ENCODE measurements around the gene SGPL1. TPM values are rescaled to one million over a fixed set of nuclear protein-coding genes. Genes with fewer than 3 reads are reported as not detected.

Gene SGPL1
- total and polyA plus RNA-seq, 5 donors from 2014 or later, result 12.8 to 30.4 (median 15.0) TPM

DNA sequence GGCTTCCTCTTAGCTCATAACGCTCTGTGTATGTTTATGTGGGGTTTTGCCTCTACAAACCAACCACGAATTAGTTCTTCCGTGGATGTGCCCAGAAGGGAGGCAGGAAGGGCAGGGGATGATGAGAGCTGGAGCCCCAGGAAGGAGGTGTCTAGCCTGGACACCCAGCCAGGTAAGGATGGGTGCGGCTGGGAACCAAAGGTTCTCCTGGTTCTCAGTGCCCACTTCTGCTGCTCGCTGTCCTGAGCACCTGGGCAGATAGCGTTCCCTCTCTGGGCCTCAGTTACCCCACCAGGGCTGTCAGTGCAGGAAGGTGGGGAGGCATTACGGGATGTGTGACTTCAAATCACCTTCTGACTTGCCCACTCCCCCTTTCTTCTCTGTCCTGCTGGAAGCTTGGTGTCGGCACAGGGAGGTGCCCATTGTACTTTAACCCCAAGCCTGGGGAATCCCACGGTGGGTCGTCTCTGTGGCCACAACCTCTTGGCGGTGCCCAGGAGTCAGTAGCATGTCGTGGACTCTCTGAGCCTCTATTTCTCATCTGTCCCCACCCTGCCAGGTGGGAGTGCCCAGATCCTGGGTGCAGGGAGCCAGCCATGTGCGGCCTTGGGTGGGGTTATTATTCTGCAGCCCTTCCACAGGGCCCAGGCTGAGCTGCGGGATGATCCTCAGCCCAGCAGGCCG is 91.3 kb downstream of the SGPL1 start:
- no peaks in the 10 kb centered on the region for H3K9me3 ChIP-seq (ENCODE audit: control insufficient read depth in 2 of 2, low read length in 2 of 2)
- no peak for ATAC-seq (ENCODE audit: low read depth in 2 of 2)
- H3K9me3 Mint-ChIP-seq, result peaks cover 0 to 1% (median 0%) of the 10 kb centered on the region in 7 donors
- no peaks in the 10 kb centered on the region for H3K36me3 Mint-ChIP-seq
- H3K4me3 Mint-ChIP-seq, result no peak overlapping the region
- H3K27me3 Mint-ChIP-seq, result no peaks in the 10 kb centered on the region
- no peak overlapping the region for H3K4me3 ChIP-seq (ENCODE audit: low read depth, low read length)
- no peaks in the 10 kb centered on the region for H3K4me1 Mint-ChIP-seq
- H3K27ac Mint-ChIP-seq, result no peak overlapping the region
- no peak overlapping the region for H3K27ac ChIP-seq (ENCODE audit: insufficient read depth, low read length, poor library complexity, severe bottlenecking)
- H3K27me3 ChIP-seq (ENCODE audit: control insufficient read depth, insufficient read depth, low read length), result no peaks in the 10 kb centered on the region
- no peak for DNase-seq
- no peaks in the 10 kb centered on the region for H3K4me1 ChIP-seq (ENCODE audit: control insufficient read depth, insufficient read depth, low read length, poor library complexity, severe bottlenecking)
- H3K36me3 ChIP-seq (ENCODE audit: control insufficient read depth, insufficient read depth, low read length), result no peaks in the 10 kb centered on the region

DNA sequence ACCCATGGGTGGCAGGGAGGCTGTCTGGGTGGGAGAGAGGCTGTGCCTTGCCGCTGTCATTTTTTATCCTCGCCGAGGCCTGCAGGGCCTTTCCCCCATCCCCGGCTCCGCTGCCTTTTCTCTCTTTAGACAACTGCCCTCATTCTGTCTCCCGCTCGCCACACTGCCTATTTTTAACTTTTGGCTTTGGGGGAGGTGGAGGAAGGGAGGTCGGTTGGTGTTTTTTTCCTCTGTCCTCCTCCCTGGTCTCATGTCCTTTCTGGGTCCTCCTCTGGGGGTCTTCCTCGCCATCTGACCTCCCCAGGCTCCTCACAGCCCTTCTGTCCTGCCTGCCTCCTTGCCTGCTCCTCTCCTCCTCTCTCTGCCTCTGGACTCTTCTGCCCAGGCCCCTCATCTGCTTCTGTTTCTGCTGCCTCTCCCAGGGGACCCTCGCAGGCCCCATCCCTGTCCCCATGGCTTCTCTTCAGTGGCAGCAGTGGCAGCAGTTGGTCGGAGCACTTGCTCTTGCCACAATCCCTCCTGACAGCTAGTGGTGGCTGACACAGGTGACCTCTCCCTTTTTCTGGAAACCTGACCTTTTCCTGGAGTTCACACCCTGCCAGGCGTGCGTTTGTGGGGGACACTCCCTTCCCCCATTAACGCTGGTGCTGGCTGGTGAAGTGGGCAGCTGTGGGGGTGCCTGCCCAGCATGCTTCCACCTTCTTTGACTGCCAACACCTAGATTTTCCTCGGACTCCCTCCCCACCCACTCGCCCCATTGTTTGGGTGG is 92.1 kb downstream of the SGPL1 start:
- no peak overlapping the region for H3K27ac ChIP-seq (ENCODE audit: insufficient read depth, low read length, poor library complexity, severe bottlenecking)
- H3K9me3 Mint-ChIP-seq, result peaks cover 0 to 5% (median 0%) of the 10 kb centered on the region in 7 donors
- H3K9me3 ChIP-seq (ENCODE audit: control insufficient read depth in 2 of 2, low read length in 2 of 2), result no peaks in the 10 kb centered on the region
- DNase-seq (no peak), ATAC-seq (ENCODE audit: low read depth in 2 of 2) (no peak)
- no peak overlapping the region for H3K27ac Mint-ChIP-seq
- H3K27me3 ChIP-seq (ENCODE audit: control insufficient read depth, insufficient read depth, low read length), result no peaks in the 10 kb centered on the region
- no peaks in the 10 kb centered on the region for H3K4me1 ChIP-seq (ENCODE audit: control insufficient read depth, insufficient read depth, low read length, poor library complexity, severe bottlenecking)
- no peaks in the 10 kb centered on the region for H3K36me3 Mint-ChIP-seq
- no peak overlapping the region for H3K4me3 ChIP-seq (ENCODE audit: low read depth, low read length)
- peaks cover 1% of the 10 kb centered on the region for H3K27me3 Mint-ChIP-seq
- no peaks in the 10 kb centered on the region for H3K36me3 ChIP-seq (ENCODE audit: control insufficient read depth, insufficient read depth, low read length)
- no peak overlapping the region for H3K4me3 Mint-ChIP-seq
- no peaks in the 10 kb centered on the region for H3K4me1 Mint-ChIP-seq

DNA sequence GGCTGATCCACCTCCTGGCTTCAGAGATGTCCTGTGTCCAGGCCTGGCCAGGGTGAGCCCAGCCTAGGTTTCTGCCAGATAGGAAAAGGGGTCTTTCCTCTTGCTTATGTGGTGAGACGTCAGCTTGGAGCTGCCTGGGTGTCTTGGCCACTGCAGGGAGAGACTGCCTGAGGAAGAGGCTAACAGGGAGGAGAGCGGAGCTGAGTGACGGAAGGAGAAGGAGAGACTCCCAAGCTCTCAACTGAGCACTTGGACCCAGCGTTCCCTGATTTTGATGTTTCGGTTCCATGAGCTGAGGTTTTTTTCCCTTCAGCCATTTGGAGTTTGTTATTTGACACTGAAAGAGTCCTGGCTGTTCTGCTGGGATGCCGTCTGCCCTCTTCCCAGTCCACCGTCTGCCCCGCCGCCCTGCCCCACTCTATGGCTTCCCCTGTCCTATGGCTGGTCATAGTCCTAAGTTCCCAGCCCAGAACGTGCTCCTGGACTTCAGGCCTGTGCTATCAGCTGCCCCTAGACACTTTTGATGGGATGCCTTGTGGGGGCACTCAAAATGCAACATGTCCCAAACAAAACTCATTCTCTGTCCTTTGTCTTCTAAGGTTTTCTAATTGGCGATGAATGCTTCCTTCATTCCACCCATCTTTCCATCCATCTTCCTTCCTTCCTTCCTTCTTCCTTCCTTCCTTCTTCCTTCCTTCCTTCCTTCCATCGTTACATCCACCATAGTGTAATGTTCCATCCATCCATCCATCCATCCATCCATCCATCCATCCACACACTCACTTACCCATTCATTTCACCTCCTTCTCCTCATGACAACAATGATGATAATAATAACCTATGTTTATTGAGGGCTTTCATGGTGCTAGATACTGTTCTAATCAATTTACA is 92.9 kb downstream of the SGPL1 start:
- no peaks in the 10 kb centered on the region for H3K4me1 ChIP-seq (ENCODE audit: control insufficient read depth, insufficient read depth, low read length, poor library complexity, severe bottlenecking)
- no peaks in the 10 kb centered on the region for H3K9me3 ChIP-seq (ENCODE audit: control insufficient read depth in 2 of 2, low read length in 2 of 2)
- H3K27me3 ChIP-seq (ENCODE audit: control insufficient read depth, insufficient read depth, low read length), result no peaks in the 10 kb centered on the region
- H3K27ac Mint-ChIP-seq, result no peak overlapping the region
- H3K27ac ChIP-seq (ENCODE audit: insufficient read depth, low read length, poor library complexity, severe bottlenecking), result no peak overlapping the region
- no peaks in the 10 kb centered on the region for H3K36me3 Mint-ChIP-seq
- H3K9me3 Mint-ChIP-seq, result peaks cover 0 to 5% (median 0%) of the 10 kb centered on the region in 7 donors
- H3K27me3 Mint-ChIP-seq, result peaks cover 4% of the 10 kb centered on the region
- DNase-seq (no peak), ATAC-seq (ENCODE audit: low read depth in 2 of 2) (no peak)
- no peaks in the 10 kb centered on the region for H3K4me1 Mint-ChIP-seq
- H3K36me3 ChIP-seq (ENCODE audit: control insufficient read depth, insufficient read depth, low read length), result no peaks in the 10 kb centered on the region
- no peak overlapping the region for H3K4me3 ChIP-seq (ENCODE audit: low read depth, low read length)
- H3K4me3 Mint-ChIP-seq, result no peak overlapping the region

DNA sequence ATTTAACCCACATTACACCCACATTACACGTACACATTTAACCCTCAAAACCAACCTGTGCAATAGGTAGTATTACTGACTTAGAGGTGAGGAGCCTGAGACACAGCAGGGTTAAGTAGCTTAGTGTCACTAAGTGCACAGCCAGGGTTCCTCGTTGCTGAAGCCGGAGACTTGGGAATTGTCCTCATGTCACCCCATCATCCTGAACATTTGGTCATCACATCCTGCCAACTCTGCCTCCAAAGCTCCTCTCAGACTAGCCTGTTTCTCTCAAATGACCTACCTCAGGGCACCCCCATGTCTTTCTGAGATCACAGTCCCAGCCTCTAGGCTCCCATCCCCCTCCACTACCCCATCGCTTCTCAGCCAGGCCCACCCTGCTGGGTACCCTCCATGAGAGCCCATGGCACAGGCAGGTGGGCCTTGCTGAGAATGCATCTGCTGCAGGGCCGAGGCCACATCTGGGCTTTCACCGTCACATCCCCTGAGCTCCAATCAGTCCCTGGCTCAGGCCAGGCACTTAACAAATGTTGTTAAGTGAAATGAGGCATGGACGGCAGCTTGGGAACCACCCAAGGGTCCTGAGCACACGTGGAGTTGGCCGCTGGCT is 93.7 kb downstream of the SGPL1 start:
- Mint-ChIP-seq H3K4me1 (no peaks in the 10 kb centered on the region), H3K27me3 (peaks cover 4% of the 10 kb centered on the region), H3K9me3 (peaks cover 0 to 10% (median 0%) of the 10 kb centered on the region in 7 donors), H3K36me3 (no peaks in the 10 kb centered on the region), H3K4me3 (no peak overlapping the region), H3K27ac (peak overlapping the region in 1 of 3 donors; percentile 48)
- Histone ChIP-seq H3K27me3 (ENCODE audit: control insufficient read depth, insufficient read depth, low read length) (no peaks in the 10 kb centered on the region), H3K4me1 (ENCODE audit: control insufficient read depth, insufficient read depth, low read length, poor library complexity, severe bottlenecking) (no peaks in the 10 kb centered on the region), H3K9me3 (ENCODE audit: control insufficient read depth in 2 of 2, low read length in 2 of 2) (no peaks in the 10 kb centered on the region), H3K36me3 (ENCODE audit: control insufficient read depth, insufficient read depth, low read length) (no peaks in the 10 kb centered on the region), H3K4me3 (ENCODE audit: low read depth, low read length) (no peak overlapping the region), H3K27ac (ENCODE audit: insufficient read depth, low read length, poor library complexity, severe bottlenecking) (no peak overlapping the region)
- ATAC-seq (ENCODE audit: low read depth in 2 of 2), result no peak
- no peak for DNase-seq

DNA sequence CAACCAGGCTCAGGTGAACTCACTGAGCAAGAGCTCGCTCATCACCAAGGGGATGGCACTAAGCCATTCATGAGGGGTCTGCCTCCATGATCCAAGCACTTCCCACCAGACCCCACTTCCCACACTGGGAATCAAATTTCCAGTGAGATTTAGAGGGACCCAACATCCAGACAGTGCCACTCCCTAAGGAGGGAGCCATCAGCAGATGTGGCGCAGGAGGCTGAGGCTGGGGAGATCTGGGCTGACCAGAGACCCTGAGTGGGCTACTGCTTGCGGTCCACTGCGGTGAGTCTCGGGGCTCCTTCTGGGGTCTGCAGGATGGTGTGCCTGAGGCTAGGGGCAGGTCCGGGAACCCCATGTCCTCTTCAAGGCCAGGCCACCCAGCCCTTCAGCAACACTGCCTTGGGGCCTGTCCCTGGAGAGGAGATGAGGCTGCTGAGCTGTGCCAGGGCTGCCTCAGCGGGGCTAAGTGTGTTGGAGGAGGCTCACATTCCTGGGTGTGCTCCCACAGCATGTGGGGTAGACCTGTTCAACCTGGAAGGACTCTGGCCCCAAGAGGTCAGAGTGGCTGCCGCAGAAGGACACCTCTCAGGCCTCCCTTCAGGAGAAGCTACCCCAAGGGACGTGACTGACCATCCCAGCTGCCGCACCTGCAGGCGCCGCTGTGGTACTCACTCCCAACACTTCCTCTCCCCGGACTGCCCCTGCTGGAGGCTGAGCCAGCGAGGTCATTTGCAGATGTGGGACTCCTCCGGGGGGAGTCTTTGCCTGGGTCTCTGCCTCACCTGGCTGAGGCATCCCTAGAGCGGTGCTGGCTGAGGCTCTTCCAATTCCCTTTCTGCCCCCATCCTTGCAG is 95.0 kb downstream of the SGPL1 start:
- no peaks in the 10 kb centered on the region for H3K4me1 Mint-ChIP-seq
- ATAC-seq (ENCODE audit: low read depth in 2 of 2) (no peak), DNase-seq (no peak)
- no peak overlapping the region for H3K27ac Mint-ChIP-seq
- H3K4me1 ChIP-seq (ENCODE audit: control insufficient read depth, insufficient read depth, low read length, poor library complexity, severe bottlenecking), result no peaks in the 10 kb centered on the region
- peaks cover 4% of the 10 kb centered on the region for H3K27me3 Mint-ChIP-seq
- no peaks in the 10 kb centered on the region for H3K27me3 ChIP-seq (ENCODE audit: control insufficient read depth, insufficient read depth, low read length)
- H3K4me3 ChIP-seq (ENCODE audit: low read depth, low read length), result no peak overlapping the region
- no peaks in the 10 kb centered on the region for H3K36me3 Mint-ChIP-seq
- no peaks in the 10 kb centered on the region for H3K9me3 ChIP-seq (ENCODE audit: control insufficient read depth in 2 of 2, low read length in 2 of 2)
- H3K36me3 ChIP-seq (ENCODE audit: control insufficient read depth, insufficient read depth, low read length), result no peaks in the 10 kb centered on the region
- peaks cover 0 to 10% (median 0%) of the 10 kb centered on the region in 7 donors for H3K9me3 Mint-ChIP-seq
- no peak overlapping the region for H3K27ac ChIP-seq (ENCODE audit: insufficient read depth, low read length, poor library complexity, severe bottlenecking)
- H3K4me3 Mint-ChIP-seq, result no peak overlapping the region

DNA sequence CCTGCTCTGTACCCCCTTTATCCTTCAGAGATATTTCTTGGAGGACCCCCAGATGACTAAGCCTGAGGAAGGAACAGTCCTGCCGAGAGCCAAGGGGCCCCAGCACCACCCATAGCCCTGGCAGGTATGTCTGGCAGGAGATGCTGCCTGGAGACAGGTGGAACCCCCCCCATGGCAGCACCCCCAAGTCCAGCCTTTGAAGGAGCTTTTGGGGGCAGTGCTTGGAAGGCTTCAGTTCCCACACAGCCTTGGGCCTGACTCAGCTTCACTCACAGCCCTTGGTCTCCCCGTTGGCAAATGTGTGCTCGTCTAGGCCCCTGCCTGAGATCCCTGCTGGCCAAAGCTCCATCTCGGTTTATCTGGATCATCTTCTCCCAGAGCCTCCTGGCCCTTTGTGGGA is 95.6 kb downstream of the SGPL1 start:
- Histone ChIP-seq H3K36me3 (ENCODE audit: control insufficient read depth, insufficient read depth, low read length) (no peaks in the 10 kb centered on the region), H3K4me1 (ENCODE audit: control insufficient read depth, insufficient read depth, low read length, poor library complexity, severe bottlenecking) (no peaks in the 10 kb centered on the region), H3K27ac (ENCODE audit: insufficient read depth, low read length, poor library complexity, severe bottlenecking) (no peak overlapping the region), H3K27me3 (ENCODE audit: control insufficient read depth, insufficient read depth, low read length) (no peaks in the 10 kb centered on the region), H3K9me3 (ENCODE audit: control insufficient read depth in 2 of 2, low read length in 2 of 2) (no peaks in the 10 kb centered on the region), H3K4me3 (ENCODE audit: low read depth, low read length) (no peak overlapping the region)
- peaks cover 0 to 10% (median 0%) of the 10 kb centered on the region in 7 donors for H3K9me3 Mint-ChIP-seq
- no peak overlapping the region for H3K27ac Mint-ChIP-seq
- no peak overlapping the region for H3K4me3 Mint-ChIP-seq
- DNase-seq (no peak), ATAC-seq (ENCODE audit: low read depth in 2 of 2) (no peak)
- no peaks in the 10 kb centered on the region for H3K4me1 Mint-ChIP-seq
- no peaks in the 10 kb centered on the region for H3K36me3 Mint-ChIP-seq
- peaks cover 4% of the 10 kb centered on the region for H3K27me3 Mint-ChIP-seq

DNA sequence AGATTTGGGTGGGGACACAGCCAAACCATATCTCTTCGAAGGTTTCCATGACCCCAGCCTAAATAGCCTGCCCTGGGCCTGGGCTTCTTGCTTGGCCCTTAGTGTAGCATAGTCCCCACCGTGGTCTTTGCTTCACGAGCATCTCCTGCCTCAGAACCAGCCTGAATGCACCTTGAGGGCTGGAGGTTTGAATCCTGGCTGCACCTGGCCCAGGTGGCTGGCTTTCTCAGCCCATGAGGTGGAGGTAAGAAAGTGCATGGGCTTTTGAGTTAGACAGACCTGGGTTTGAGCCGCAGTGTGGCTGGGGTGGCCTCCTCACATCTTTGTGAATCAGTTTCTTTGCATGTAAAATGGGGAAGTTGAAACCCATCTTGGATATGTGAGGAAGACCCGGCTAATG is 96.8 kb downstream of the SGPL1 start:
- Mint-ChIP-seq H3K9me3 (peaks cover 0 to 10% (median 0%) of the 10 kb centered on the region in 7 donors), H3K27me3 (peaks cover 4% of the 10 kb centered on the region), H3K27ac (no peak overlapping the region), H3K4me3 (no peak overlapping the region), H3K4me1 (no peaks in the 10 kb centered on the region), H3K36me3 (no peaks in the 10 kb centered on the region)
- Histone ChIP-seq H3K27ac (ENCODE audit: insufficient read depth, low read length, poor library complexity, severe bottlenecking) (no peak overlapping the region), H3K9me3 (ENCODE audit: control insufficient read depth in 2 of 2, low read length in 2 of 2) (no peaks in the 10 kb centered on the region), H3K4me1 (ENCODE audit: control insufficient read depth, insufficient read depth, low read length, poor library complexity, severe bottlenecking) (no peaks in the 10 kb centered on the region), H3K36me3 (ENCODE audit: control insufficient read depth, insufficient read depth, low read length) (no peaks in the 10 kb centered on the region), H3K4me3 (ENCODE audit: low read depth, low read length) (no peak overlapping the region), H3K27me3 (ENCODE audit: control insufficient read depth, insufficient read depth, low read length) (no peaks in the 10 kb centered on the region)
- DNase-seq, result no peak
- no peak for ATAC-seq (ENCODE audit: low read depth in 2 of 2)

All from CD4-positive, CD25-positive, alpha-beta regulatory T cell (primary cell).